CD4-positive, alpha-beta T cell (primary cell): ENCODE results near the gene HAPLN1. TPM values are rescaled to one million over a fixed set of nuclear protein-coding genes. Genes with fewer than 3 reads are reported as not detected.

Experiments
- ATAC-seq: fragments of 200-7000 bp; cut with Tn5 transposase; one replicate; pipeline ENCODE4 v1.10.0; 2022; ENCODE audit warnings: mild to moderate bottlenecking; ENCODE audit not compliant: poor library complexity
- CTCF ChIA-PET: fragments of 350-600 bp; sonication (Branson Sonifier 250); formaldehyde crosslinking; loops from one replicate; lab custom pipeline; 2021; ENCODE audit warnings: antibody characterized with exemption, inconsistent platforms; lab: Charles Lee
- POLR2A ChIA-PET: fragments of 350-600 bp; sonication (Branson Sonifier 250); formaldehyde crosslinking; loops from one replicate; lab custom pipeline; 2021; ENCODE audit warnings: antibody characterized with exemption, inconsistent platforms; lab: Charles Lee
- DNase-seq, 14 experiments: peaks; one replicate each; pipeline ENCODE4 v3.0.0-alpha.2; 2013 to 2020; ENCODE audit warnings: mixed read lengths in 2 of 14
- H3K27ac ChIP-seq, 2 donors: one replicate each; pipeline versions ENCODE4 v1.5.1 to v1.7.0; 2013; ENCODE audit warnings: low read length in 2 of 2, low read depth in 1 of 2, mild to moderate bottlenecking in 1 of 2
- H3K27me3 ChIP-seq, 2 experiments: 1 replicate in 1 of 2; 2 replicates in 1 of 2; pipeline versions ENCODE4 v1.6.1 to v1.7.0; 2013; ENCODE audit warnings: low read length in 2 of 2, control low read depth in 1 of 2, mild to moderate bottlenecking in 1 of 2, moderate library complexity in 1 of 2; ENCODE audit not compliant: insufficient read depth in 2 of 2, control insufficient read depth in 1 of 2
- H3K36me3 ChIP-seq: one replicate; pipeline ENCODE4 v1.6.1; 2013; ENCODE audit warnings: low read length, control low read depth; ENCODE audit not compliant: insufficient read depth
- H3K4me1 ChIP-seq: one replicate; pipeline ENCODE4 v1.6.1; 2013; ENCODE audit warnings: low read length, control low read depth; ENCODE audit not compliant: insufficient read depth
- H3K4me3 ChIP-seq: one replicate; pipeline ENCODE4 v1.5.1; 2013; ENCODE audit warnings: mild to moderate bottlenecking, low read length, moderate library complexity
- H3K9me3 ChIP-seq, 2 experiments: 1 replicate in 1 of 2; 2 replicates in 1 of 2; pipeline versions ENCODE4 v1.6.1 to v1.7.0; 2013; ENCODE audit warnings: low read length in 2 of 2, mild to moderate bottlenecking in 2 of 2, control low read depth in 1 of 2, moderate library complexity in 1 of 2; ENCODE audit not compliant: control insufficient read depth in 1 of 2, insufficient read depth in 1 of 2
- H3K27ac Mint-ChIP-seq: one replicate; pipeline ENCODE4 v1.8.0; 2020; ENCODE audit warnings: mixed read lengths
- H3K27me3 Mint-ChIP-seq: one replicate; pipeline ENCODE4 v1.8.0; 2021; ENCODE audit warnings: mixed read lengths
- H3K36me3 Mint-ChIP-seq: one replicate; pipeline ENCODE4 v1.8.0; 2021; ENCODE audit warnings: low read depth, mixed read lengths
- H3K4me1 Mint-ChIP-seq: one replicate; pipeline ENCODE4 v1.8.0; 2021; ENCODE audit warnings: low read depth, mixed read lengths
- H3K4me3 Mint-ChIP-seq: one replicate; pipeline ENCODE4 v1.8.0; 2020; ENCODE audit warnings: mild to moderate bottlenecking, mixed read lengths
- H3K9me3 Mint-ChIP-seq: one replicate; pipeline ENCODE4 v1.8.0; 2020; ENCODE audit warnings: mixed read lengths
- intact Hi-C, 2 experiments: fragments of 100-400 bp; cut with DNase I in 1 of 2; cut with micrococcal nuclease in 1 of 2; formaldehyde crosslinking; loops; one replicate each; pipeline versions ENCODE4 v1.15.1 to v1.9.0; 2023 to 2025; cut with DNase I, micrococcal nuclease
- total RNA-seq, 174 experiments: library from RNA in 2 of 174; stranded (reverse) in 2 of 174; gene quantifications; one replicate each; pipeline ENCODE4 v1.2.3 and lab custom pipeline; 2021 to 2026
- TF ChIP-seq, protein P1 (sequence below): fragments of 200-600 bp; IDR thresholded peaks from one replicate; pipeline ENCODE4 v1.8.0; 2022; ENCODE audit warnings: antibody characterized with exemption, mild to moderate bottlenecking

The HAPLN1 gene
- total RNA-seq, 2 experiments from 2014 or later, result not detected

DNA sequence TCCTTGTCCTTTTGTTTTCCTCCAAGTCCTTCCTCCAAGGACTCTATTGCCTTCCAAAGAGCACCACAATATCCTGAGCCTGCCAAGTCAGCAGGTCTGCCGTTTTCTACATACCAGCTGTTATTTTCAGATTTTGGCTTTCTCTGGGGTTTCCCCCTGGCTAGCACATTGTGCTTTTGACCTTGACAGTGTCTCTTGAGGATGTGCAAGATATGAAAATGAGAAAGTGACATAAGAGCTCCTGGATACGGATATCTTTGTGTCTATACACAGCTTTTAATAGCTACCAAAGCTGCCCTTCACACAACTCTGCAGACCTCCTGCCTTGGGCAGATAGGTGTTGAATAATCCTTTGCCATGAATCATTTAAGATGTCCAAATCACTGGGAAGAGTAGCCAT, 67.0 kb downstream of the HAPLN1 start:
- Mint-ChIP-seq H3K9me3 (no peaks in the 10 kb centered on the region), H3K27ac (no peak overlapping the region), H3K4me1 (no peaks in the 10 kb centered on the region), H3K36me3 (no peaks in the 10 kb centered on the region), H3K4me3 (no peak overlapping the region), H3K27me3 (peaks cover 6% of the 10 kb centered on the region)
- Histone ChIP-seq H3K36me3 (no peaks in the 10 kb centered on the region), H3K27me3 (no peaks in the 10 kb centered on the region), H3K27ac (no peak overlapping the region), H3K4me1 (no peaks in the 10 kb centered on the region), H3K4me3 (no peak overlapping the region), H3K9me3 (no peaks in the 10 kb centered on the region)
- intact Hi-C loops, result no loop called here
- ATAC-seq, result no peak
- POLR2A ChIA-PET, result no interaction called here
- no peak for DNase-seq
- CTCF ChIA-PET, result no interaction called here
- TF ChIP-seq, protein P1, sequence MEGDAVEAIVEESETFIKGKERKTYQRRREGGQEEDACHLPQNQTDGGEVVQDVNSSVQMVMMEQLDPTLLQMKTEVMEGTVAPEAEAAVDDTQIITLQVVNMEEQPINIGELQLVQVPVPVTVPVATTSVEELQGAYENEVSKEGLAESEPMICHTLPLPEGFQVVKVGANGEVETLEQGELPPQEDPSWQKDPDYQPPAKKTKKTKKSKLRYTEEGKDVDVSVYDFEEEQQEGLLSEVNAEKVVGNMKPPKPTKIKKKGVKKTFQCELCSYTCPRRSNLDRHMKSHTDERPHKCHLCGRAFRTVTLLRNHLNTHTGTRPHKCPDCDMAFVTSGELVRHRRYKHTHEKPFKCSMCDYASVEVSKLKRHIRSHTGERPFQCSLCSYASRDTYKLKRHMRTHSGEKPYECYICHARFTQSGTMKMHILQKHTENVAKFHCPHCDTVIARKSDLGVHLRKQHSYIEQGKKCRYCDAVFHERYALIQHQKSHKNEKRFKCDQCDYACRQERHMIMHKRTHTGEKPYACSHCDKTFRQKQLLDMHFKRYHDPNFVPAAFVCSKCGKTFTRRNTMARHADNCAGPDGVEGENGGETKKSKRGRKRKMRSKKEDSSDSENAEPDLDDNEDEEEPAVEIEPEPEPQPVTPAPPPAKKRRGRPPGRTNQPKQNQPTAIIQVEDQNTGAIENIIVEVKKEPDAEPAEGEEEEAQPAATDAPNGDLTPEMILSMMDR, result no peak

DNA sequence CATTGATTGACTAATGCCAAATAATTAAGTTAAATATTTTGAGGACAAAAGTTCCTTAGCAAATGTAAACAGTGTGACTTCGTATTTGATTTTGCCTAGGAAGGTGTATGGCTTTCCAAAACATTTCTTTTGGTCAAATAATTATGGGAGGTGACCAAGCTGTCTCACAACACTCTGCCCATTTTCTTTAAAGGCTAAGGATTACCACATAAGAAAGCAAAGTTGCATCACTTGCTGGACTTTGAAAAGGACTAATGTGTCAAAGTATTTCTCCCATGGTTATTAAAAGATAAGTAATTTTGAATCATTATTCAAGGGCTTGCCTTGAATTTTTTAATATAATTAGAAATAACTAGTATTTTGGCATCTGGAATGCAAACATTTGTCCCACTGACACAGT, 74.7 kb downstream of the HAPLN1 start:
- no peaks in the 10 kb centered on the region for H3K36me3 ChIP-seq
- DNase-seq, result no peak
- no peaks in the 10 kb centered on the region for H3K9me3 Mint-ChIP-seq
- ChIA-PET CTCF (no interaction called here), POLR2A (no interaction called here)
- no peak overlapping the region for H3K27ac Mint-ChIP-seq
- no peaks in the 10 kb centered on the region for H3K36me3 Mint-ChIP-seq
- no peaks in the 10 kb centered on the region for H3K4me1 ChIP-seq
- TF ChIP-seq, protein P1, result no peak
- no peak overlapping the region for H3K4me3 ChIP-seq
- H3K4me1 Mint-ChIP-seq, result no peaks in the 10 kb centered on the region
- no peak overlapping the region for H3K4me3 Mint-ChIP-seq
- intact Hi-C loops, result no loop called here
- no peak for ATAC-seq
- peaks cover 8% of the 10 kb centered on the region for H3K27me3 Mint-ChIP-seq
- H3K27ac ChIP-seq, result no peak overlapping the region
- H3K27me3 ChIP-seq, result no peaks in the 10 kb centered on the region
- peaks cover 0 to 4% of the 10 kb centered on the region in 2 experiments for H3K9me3 ChIP-seq

DNA sequence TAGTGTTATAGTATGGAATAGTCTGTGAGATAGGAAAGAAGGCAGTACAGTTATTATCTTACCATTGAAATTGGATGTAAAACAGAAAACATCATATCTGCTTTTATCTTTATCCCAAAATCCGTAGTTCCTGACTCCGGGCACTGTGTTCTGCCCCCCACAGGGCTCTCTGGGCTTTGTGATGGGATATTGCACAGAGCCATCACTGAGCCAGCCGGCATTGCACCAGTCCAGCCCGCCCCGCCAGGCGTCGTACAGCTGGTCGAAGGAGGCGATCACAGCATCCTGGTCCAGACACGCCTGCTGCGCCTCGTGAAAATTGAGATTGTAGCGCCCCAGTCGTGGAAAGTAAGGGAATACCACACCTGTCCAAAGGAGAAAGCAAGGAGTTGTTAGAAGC, 76.4 kb downstream of the HAPLN1 start:
- H3K4me1 ChIP-seq, result no peaks in the 10 kb centered on the region
- Mint-ChIP-seq H3K36me3 (no peaks in the 10 kb centered on the region), H3K4me1 (no peaks in the 10 kb centered on the region), H3K4me3 (no peak overlapping the region), H3K27ac (no peak overlapping the region), H3K27me3 (peaks cover 8% of the 10 kb centered on the region), H3K9me3 (no peaks in the 10 kb centered on the region)
- DNase-seq, result no peak
- H3K27me3 ChIP-seq, result no peaks in the 10 kb centered on the region
- no peak overlapping the region for H3K27ac ChIP-seq
- peaks cover 0 to 4% of the 10 kb centered on the region in 2 experiments for H3K9me3 ChIP-seq
- POLR2A ChIA-PET, result no interaction called here
- no peak overlapping the region for H3K4me3 ChIP-seq
- ATAC-seq, result no peak
- intact Hi-C loops, result no loop called here
- TF ChIP-seq, protein P1, result no peak
- CTCF ChIA-PET, result no interaction called here
- no peaks in the 10 kb centered on the region for H3K36me3 ChIP-seq
